OCI-LY3 (cell line): ENCODE results near the gene LIX1.

Experiments
- H2AFZ ChIP-seq: fragments of 200-600, 300-600 bp; shearing (Covaris generic); 2 replicates; pipeline ENCODE4 v1.6.0; 2014; ENCODE audit warnings: antibody characterized with exemption, low read depth, low read length
- H3K27ac ChIP-seq: fragments of 200-600, 300-600 bp; sonication (generic); 2 replicates; pipeline ENCODE4 v1.5.1; 2014; ENCODE audit warnings: mild to moderate bottlenecking, low read length, moderate library complexity, mixed read lengths
- H3K27me3 ChIP-seq: fragments of 200-600, 300-600 bp; sonication (generic); 2 replicates; pipeline ENCODE4 v1.6.1; 2014; ENCODE audit warnings: low read depth, low read length, mixed read lengths
- H3K36me3 ChIP-seq: fragments of 200-600, 300-600 bp; sonication (generic); replicated peaks from 2 replicates; pipeline ENCODE3; 2014; ENCODE audit warnings: low read depth, low read length, mixed read lengths
- H3K4me1 ChIP-seq: fragments of 300-600, 200-600 bp; sonication (generic); 2 replicates; pipeline ENCODE4 v1.6.1; 2014; ENCODE audit warnings: low read length, mixed read lengths
- H3K4me2 ChIP-seq: fragments of 200-600, 300-600 bp; sonication (generic); 2 replicates; pipeline ENCODE4 v1.6.1; 2014; ENCODE audit warnings: low read length, mixed read lengths
- H3K4me3 ChIP-seq: fragments of 300-600, 200-600 bp; sonication (generic); 2 replicates; pipeline ENCODE4 v1.5.1; 2014; ENCODE audit warnings: antibody characterized with exemption, mild to moderate bottlenecking, low read length, moderate library complexity
- H3K79me2 ChIP-seq: fragments of 300-600, 200-600 bp; shearing (Covaris generic); 2 replicates; pipeline ENCODE4 v1.6.1; 2014; ENCODE audit warnings: mild to moderate bottlenecking, low read length, mixed read lengths
- H3K9ac ChIP-seq: fragments of 300-600, 200-600 bp; shearing (Covaris generic); 2 replicates; pipeline ENCODE4 v1.6.0; 2014; ENCODE audit warnings: mild to moderate bottlenecking, low read length, moderate library complexity
- H3K9me3 ChIP-seq: fragments of 200-600, 300-600 bp; shearing (Covaris generic); 2 replicates; pipeline ENCODE4 v1.6.1; 2014; ENCODE audit warnings: low read length, mixed read lengths; ENCODE audit not compliant: insufficient read depth
- H4K20me1 ChIP-seq: fragments of 200-600, 300-600 bp; sonication (generic); 2 replicates; pipeline ENCODE4 v1.6.1; 2016; ENCODE audit warnings: low read length, mixed read lengths; ENCODE audit not compliant: insufficient read depth
- EZH2phosphoT487 ChIP-seq: fragments of 200-600 bp; shearing (Covaris generic); IDR thresholded peaks from 2 replicates; pipeline ENCODE4 v1.6.1; 2018; ENCODE audit warnings: antibody characterized with exemption, mixed run types, low read depth
- TF ChIP-seq, protein P1 (sequence below): fragments of 200-600, 300-600 bp; sonication (generic); IDR thresholded peaks from 2 replicates; pipeline ENCODE4 v1.5.1; 2014; ENCODE audit warnings: antibody characterized with exemption, low read length, low read depth

Gene LIX1

DNA sequence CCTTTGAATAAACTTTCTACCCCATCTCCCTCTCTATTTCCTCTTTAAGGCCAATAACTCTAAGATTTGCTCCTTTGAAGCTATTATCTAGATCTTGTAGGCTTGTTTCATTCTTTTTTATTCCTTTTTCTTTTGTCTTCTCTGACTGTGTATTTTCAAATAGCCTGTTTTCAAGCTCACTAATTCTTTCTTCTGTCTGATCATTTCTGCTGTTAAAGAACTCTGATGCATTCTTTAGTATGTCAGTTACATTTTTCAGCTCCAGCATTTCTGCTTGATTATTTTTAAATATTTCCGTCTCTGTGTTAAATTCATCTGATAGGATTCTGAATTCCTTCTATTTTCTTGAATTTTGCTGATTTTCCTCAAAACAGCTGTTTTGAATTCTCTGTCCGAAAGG lies 15.3 kb upstream of the LIX1 start:
- Histone ChIP-seq H3K27me3 (no peaks in the 10 kb centered on the region), H3K79me2 (no peaks in the 10 kb centered on the region), H3K27ac (no peak overlapping the region), H3K9ac (no peak overlapping the region), H3K4me1 (no peaks in the 10 kb centered on the region), H2AFZ (no peak overlapping the region), H3K36me3 (peaks cover 22% of the 10 kb centered on the region), H3K4me3 (no peak overlapping the region), H3K9me3 (peaks cover 8% of the 10 kb centered on the region; the same call in 1 of the 2 replicates), H4K20me1 (no peaks in the 10 kb centered on the region), H3K4me2 (no peak overlapping the region)
- no peak for TF ChIP-seq EZH2phosphoT487
- TF ChIP-seq, protein P1, sequence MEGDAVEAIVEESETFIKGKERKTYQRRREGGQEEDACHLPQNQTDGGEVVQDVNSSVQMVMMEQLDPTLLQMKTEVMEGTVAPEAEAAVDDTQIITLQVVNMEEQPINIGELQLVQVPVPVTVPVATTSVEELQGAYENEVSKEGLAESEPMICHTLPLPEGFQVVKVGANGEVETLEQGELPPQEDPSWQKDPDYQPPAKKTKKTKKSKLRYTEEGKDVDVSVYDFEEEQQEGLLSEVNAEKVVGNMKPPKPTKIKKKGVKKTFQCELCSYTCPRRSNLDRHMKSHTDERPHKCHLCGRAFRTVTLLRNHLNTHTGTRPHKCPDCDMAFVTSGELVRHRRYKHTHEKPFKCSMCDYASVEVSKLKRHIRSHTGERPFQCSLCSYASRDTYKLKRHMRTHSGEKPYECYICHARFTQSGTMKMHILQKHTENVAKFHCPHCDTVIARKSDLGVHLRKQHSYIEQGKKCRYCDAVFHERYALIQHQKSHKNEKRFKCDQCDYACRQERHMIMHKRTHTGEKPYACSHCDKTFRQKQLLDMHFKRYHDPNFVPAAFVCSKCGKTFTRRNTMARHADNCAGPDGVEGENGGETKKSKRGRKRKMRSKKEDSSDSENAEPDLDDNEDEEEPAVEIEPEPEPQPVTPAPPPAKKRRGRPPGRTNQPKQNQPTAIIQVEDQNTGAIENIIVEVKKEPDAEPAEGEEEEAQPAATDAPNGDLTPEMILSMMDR, result no peak

DNA sequence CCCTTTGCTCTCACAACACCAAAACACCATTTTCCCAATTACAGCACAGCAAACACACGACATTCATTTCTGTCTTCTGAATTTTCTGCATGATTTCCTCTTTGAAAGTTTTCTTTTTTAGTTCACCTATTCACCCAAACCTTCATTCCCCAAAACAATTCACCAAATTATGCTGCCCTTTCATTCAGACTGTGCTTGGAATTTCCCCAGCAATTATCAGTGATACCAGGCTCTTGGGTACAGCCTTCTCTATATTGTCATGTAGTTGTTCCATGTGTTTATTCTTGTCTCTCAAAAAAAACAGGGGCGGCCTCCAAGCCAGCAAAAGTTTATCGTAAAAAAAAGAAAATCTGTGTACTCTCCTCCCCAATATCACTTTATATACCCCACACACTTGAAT lies 9.0 kb upstream of the LIX1 start:
- no peak overlapping the region for H3K4me3 ChIP-seq
- TF ChIP-seq EZH2phosphoT487, result no peak
- TF ChIP-seq, protein P1, result no peak
- no peak overlapping the region for H3K4me2 ChIP-seq

DNA sequence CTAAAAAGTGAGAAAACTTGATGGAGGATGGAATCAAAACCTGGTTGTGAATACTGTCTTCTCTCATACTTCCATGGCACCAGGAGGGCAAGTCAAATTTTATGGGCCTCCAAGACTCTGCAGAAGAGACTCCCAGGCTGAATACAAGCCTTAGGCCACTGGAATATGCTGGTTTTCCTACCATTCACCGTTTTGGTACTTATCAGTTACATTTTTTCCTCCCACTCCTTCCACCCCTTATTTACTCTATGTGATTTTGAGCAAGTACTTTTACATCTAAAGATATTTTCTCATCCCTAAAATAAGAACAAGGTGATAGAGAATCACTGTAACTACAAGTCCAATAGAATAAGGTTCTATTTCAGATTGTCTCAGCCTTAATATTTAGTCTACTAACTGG lies 8.0 kb upstream of the LIX1 start:
- no peaks in the 10 kb centered on the region for H3K9me3 ChIP-seq
- H3K36me3 ChIP-seq, result no peaks in the 10 kb centered on the region
- H3K9ac ChIP-seq, result no peak overlapping the region
- no peak overlapping the region for H3K4me3 ChIP-seq
- no peak overlapping the region for H2AFZ ChIP-seq
- H3K27ac ChIP-seq, result no peak overlapping the region
- no peak overlapping the region for H3K4me2 ChIP-seq
- H3K27me3 ChIP-seq, result no peaks in the 10 kb centered on the region
- H3K4me1 ChIP-seq, result peaks cover 5% of the 10 kb centered on the region
- TF ChIP-seq, protein P1, result no peak
- TF ChIP-seq EZH2phosphoT487, result no peak
- H4K20me1 ChIP-seq, result no peaks in the 10 kb centered on the region
- no peaks in the 10 kb centered on the region for H3K79me2 ChIP-seq

More for the DNA sequence above, 9.0 kb upstream of the LIX1 start:
- H4K20me1 ChIP-seq, result no peaks in the 10 kb centered on the region
- peaks cover 5% of the 10 kb centered on the region for H3K4me1 ChIP-seq
- no peaks in the 10 kb centered on the region for H3K36me3 ChIP-seq
- H3K27ac ChIP-seq, result no peak overlapping the region
- no peaks in the 10 kb centered on the region for H3K27me3 ChIP-seq
- no peaks in the 10 kb centered on the region for H3K9me3 ChIP-seq
- H3K79me2 ChIP-seq, result no peaks in the 10 kb centered on the region
- no peak overlapping the region for H2AFZ ChIP-seq
- H3K9ac ChIP-seq, result no peak overlapping the region

DNA sequence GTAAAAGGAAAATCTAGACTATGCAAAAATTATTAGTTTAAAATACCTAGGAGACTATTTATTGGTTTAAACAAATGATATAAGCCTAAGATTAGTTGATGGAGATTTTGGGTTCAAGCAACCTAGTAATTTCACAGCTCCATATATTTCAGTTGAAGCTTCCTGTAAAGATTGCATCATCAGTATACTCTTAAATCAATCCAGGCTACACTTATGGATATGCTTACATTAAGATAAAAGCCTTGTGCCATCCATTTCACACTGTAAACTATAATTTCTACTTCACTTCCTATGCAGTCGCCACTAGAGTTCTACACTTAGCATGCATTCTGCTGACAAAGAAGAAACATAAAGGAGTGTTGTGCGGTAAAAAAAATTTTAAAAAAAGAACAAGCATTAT lies 7.3 kb upstream of the LIX1 start:
- H3K4me3 ChIP-seq, result no peak overlapping the region
- H3K27me3 ChIP-seq, result no peaks in the 10 kb centered on the region
- H3K9ac ChIP-seq, result no peak overlapping the region
- H3K4me1 ChIP-seq, result peaks cover 5% of the 10 kb centered on the region
- no peaks in the 10 kb centered on the region for H3K79me2 ChIP-seq
- H2AFZ ChIP-seq, result no peak overlapping the region
- H4K20me1 ChIP-seq, result no peaks in the 10 kb centered on the region
- no peak overlapping the region for H3K4me2 ChIP-seq
- H3K9me3 ChIP-seq, result no peaks in the 10 kb centered on the region
- TF ChIP-seq, protein P1, result no peak
- no peak for TF ChIP-seq EZH2phosphoT487
- no peak overlapping the region for H3K27ac ChIP-seq
- H3K36me3 ChIP-seq, result no peaks in the 10 kb centered on the region
